GM18519 (cell line): ENCODE data around the gene PLEKHN1.
"Not testable (repeated sequence)": the region's sequence is repeated elsewhere in the genome, so short reads cannot be mapped to it uniquely, and the experiment has no call there.

Source experiments
- ATAC-seq: cut with Tn5 transposase; IDR thresholded peaks from one replicate; pipeline ENCODE4 v1.9.1; 2021; ENCODE audit warnings: mild to moderate bottlenecking, moderate library complexity; ENCODE audit not compliant: unreplicated experiment, low FRiP score

PLEKHN1 gene

DNA sequence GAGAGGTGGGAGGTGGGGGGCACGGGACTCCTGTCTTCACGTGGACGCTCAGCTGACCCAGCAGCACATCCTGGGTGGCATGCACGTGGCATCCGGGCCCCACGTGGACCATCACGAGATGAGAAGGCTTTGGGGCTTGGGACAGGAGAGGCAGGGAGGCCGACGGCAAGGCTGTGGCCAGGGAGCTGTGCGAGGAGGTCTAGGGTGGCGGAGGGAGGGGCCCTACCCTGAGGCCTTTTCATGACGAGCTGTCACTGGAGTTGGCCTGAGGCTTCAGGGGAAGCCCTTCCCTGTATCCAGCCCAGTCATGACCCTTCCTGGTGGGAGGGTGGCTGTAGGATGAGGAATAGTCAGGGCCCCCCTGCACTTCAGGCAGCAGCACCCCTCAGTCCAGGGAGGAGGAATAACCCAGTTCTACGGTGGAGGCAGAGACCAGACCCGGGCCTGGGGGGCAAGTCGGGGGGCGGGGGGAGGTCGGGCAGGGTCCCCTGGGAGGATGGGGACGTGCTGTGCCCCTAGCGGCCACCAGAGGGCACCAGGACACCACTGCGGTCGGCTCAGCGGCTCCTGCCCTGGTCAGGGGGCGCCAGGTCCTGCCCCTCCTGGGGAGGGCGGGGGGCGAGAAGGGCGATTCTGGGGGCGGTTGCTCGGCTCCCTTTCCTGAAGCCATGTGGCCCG lies 17.7 kb downstream of the PLEKHN1 start:
- ATAC-seq: no peak

DNA sequence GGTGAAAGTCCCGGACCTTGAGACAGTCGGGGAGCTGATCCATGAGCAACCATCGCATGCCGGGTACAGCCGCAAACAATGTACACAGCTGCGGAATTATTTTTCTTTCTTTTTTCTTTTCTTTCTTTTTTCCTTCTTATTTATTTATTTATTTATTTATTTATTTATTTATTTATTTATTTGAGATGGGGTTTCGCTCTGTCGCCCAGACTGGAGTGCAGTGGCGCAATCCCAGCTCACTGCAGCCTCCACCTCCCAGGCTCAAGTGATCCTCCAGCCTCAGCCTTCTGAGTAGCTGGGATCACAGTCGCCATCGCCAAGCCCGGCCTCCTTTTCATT lies 18.2 kb downstream of the PLEKHN1 start:
- no peak for ATAC-seq

DNA sequence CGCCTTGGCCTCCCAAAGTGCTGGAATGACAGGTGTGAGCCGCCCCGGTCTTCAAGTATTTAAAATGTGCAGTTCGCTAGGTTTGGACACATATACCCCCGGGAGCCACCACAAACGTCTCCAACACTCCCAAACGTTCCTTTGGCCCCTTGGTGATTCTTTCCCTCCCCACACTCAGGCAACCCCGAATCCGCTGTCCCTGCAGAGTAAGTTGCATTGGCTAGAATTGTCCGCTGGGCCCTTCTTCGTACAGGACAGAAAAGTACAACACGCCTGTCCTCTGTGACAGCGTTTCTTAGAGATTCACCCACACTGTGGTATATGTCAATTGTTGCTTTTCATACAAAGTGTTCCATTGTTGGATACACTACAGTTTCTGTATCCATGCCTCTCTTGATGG lies 18.8 kb downstream of the PLEKHN1 start:
- no peak for ATAC-seq

DNA sequence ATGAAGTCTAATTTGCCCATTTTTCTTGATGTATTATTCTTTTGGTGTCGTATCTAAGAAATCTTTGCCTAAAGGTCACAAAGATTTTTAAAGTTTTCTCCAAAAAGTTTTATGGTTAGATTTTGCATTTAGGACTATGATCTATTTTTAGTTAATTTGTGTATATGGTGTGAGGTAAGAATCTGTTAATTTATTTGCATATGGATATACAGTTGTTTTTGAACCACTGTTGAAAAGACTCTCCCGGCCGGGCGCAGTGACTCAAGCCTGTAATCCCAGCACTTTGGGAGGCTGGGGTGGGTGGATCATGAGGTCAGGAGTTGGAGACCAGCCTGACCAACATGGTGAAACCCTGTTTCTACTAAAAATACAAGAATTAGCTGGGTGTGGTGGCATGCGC lies 21.8 kb downstream of the PLEKHN1 start:
- ATAC-seq: not testable (repeated sequence)

DNA sequence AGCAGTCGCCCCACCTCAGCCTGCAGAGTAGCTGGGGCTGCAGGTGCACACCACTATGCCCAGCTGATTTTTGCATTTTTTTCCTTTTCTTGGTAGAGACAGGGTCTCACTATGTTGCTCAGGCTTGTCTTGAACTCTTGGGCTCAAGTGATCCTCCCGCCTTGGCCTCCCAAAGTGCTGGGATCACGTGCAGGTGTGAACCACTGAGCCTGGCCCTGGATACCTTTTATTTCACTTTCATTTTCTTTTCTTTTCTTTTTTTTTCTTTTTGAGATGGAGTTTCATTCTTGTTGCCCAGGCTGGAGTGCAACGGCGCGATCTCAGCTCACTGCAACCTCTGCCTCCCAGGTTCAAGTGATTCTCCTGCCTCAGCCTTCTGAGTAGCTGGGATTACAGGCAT lies 25.0 kb downstream of the PLEKHN1 start:
- ATAC-seq: not testable (repeated sequence)

DNA sequence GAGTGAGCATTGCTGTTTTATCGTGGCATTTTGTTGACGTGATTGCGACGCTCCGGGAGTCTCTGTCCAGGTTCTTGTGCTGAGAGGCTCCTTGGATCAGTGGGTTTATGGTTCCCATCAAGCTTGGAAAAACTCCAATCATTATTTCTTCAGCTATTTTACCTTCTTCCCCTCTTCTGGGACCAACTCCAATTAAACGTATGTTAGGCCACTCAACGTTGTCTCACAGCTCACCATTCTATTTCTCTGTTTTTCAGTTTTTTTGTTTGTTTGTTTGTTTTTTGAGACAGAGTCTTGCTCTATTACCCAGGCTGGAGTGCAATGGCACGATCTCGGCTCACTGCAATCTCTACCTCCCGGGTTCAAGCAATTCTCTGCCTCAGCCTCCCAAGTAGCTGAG lies 25.6 kb downstream of the PLEKHN1 start:
- no peak for ATAC-seq

DNA sequence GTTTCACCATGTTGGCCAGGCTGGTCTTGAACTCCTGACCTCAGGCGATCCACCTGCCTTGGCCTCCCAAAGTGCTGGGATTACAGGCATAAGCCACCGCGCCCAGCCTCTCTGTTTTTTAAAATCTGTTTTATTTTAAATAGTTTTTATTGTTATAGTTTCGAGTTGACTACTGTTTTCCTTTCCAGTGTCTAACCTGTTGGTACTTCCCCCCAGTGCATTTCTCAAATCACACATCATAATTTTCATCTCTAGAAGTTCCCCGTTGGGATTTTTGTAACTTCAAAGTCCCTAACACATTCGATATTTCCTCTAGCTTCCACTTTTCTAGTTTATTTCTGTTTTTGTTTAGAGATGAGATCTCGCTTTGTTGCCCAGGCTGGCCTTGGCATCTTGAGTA lies 26.1 kb downstream of the PLEKHN1 start:
- ATAC-seq: no peak

DNA sequence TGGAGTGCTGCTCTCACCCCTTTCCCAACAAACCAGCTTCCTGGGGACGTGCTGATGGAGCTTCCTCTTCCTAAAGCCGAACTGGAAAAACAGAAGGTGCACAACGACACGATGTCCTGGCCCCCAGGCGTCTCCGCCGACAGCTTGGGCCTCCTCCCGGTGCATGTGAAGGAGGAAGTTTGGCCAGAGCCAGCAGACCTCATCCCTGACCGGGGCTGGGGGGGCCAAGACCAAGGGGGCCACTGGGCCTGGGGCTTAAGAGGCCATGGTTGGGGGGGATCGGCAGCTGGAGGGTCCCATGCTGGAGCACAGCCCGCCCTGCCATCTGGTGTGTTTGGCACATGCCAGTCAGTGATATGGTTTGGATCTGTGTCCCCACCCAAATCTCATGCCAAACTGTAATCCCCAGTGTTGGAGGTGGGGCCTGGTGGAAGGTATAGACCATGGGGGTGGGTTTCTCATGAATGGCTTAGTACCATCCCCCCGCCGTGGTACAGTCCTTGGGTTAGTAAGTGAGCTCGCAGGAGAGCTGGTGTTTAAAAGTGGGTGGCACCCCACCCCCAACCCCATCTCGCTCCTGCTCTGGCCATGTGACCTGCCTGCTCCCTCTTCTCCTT lies 27.2 kb downstream of the PLEKHN1 start:
- no peak for ATAC-seq

DNA sequence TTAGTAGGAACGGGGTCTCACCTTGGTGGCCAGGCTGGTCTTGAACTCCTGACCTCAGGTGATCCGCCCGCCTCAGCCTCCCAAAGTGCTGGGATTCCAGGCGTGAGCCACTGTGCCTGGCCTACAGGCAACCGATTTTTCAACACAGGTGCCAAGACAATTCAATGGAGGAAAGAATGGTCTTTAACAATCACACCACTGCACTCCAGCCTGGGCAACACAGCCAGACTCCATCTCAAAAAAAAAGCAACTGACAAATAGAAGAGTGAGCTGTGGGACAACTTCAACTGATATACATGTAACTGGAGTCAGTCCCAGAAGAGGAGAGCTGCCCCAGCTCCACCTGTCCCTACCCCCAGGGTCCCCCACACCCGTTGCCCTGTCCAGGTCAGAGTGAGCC lies 28.3 kb downstream of the PLEKHN1 start:
- ATAC-seq: not testable (repeated sequence)

DNA sequence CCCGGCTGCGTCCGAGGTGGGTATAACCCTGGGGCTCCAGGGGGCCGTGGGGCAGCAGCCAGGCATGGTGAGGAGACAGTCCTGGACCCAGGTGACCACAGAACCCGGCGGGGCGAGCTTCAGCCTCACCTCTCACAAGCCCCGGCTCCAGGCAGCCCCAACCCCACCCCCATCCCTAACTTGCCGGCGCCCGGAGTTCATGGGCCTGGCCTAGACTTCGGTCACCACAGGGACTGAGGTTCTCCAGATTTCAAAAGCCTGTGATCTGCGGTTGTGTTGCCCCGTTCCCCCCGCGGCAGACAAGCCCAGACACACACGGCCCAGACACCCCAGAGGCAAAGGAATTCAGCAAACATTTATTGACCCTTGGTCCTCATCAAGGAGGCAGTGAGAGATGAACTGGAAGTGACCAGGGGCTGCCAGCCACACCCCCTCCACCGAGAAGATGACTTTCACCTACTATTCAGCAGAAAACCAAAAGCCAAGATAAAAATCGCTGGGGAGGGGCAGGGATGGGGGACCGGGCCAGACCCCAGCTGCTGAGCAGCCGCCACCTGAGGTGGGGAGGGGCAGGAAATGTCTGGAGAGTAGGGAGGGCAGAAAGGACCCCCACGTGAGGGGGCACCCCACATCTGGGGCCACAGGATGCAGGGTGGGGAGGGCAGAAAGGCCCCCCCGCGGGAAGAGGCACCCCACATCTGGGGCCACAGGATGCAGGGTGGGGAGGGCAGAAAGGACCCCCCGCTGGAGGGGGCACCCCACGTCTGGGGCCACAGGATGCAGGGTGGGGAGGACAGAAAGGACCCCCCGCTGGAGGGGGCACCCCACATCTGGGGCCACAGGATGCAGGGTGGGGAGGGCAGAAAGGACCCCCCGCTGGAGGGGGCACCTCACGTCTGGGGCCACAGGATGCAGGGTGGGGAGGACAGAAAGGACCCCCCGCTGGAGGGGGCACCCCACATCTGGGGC lies 29.7 kb downstream of the PLEKHN1 start:
- ATAC-seq: no peak

DNA sequence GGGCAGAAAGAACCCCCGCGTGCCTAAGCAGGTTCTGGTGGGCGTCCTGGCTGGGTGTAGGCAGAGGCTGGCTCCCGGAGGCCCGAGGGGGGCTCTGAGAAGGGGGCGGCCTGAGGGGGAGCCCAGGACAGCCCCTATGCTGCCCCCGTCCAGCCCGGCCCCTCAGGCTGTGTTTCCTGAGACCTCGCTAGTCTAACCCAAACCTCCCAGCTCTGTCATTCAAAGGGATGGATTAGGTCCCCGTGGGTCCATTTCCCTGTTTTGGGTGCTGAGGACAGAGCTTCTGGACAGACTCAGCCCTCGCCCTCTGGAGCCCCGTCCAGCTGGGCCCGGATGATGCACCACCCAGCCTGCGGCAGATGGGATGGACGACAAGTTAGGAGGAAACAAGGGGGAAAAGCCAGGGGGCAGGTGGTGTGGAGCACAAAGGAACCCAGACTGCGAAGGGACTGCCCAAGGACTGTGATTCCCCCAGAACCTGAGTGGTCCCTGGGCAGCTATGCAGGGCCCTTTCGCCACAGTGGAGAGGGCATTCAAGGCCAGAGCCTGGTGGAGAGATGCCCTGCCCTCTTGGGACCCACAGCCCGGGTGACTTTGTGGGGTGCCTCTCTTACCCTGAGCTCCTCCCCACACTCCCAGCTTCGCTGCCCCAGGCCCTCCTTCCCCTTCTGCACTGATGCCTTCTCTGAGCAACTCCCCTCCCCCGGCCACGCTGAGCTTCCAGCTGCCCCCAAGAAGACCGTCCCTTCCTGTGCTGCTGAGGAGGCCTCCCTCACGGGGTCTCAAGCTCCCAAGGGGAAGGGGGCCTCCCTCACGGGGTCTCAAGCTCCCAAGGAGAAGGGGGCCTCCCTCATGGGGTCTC lies 30.8 kb downstream of the PLEKHN1 start:
- no peak for ATAC-seq

DNA sequence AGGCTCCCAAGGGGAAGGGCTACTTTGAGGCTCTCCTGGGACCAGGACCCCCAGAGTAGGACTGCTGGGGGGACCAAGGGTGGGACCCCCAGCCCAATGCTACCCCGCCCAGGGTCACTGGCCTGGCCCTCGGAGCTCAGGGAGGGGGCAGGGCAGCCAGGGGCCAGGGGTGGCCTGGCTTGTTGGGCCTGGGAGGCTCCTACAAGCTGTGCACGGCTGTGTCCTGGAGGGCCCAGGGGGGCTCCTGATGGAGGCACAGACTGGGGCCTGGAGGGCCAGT lies 31.4 kb downstream of the PLEKHN1 start:
- ATAC-seq: no peak

DNA sequence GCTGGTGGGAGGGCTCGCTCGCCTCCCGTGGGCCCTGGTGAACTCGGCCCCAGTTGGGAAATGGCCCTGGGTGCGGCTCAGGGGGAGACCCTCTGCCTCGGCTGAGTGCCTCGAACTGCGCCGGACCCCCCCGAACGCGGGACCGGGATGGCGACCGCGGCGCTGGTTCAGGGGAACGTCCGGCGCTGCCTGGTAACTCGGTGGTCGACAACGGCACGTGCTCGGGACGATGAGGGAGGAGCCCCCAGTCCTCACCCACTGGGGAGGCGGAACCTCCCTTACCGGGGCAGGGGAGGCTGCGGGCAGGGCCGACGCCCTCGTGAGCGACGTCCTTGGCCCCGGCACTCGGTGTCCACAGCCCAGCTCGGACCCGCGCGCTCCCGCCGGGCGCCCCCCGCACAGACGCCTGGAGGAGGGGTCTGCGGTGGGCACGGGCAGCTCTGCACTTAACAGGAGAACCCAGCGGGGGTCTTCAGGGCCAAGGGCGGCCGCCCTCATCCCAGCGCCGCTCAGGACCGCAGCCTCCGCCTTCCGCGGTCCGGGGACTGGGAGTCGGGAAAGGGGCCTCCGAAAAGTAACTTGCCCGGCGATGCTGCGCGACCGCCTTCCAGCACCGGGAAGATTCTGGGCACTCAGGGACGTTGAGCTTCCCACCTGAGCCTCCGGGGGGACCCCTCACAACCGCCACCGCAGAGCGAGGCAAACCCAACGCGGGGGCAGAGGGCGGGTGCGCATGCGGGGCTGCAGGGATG lies 31.9 kb downstream of the PLEKHN1 start:
- no peak for ATAC-seq

DNA sequence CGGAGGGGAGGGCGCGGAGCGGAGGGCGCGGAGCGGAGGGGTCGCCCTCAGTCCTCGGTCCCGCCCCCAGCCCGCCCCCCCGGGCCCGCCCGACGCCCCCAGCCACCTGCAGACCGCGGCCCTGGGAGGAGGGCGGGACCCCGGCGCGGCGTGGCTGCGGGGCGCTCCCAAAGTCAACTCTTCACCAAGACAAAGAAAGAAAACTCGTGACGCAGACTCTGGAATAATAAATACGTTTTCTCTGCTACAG lies 32.4 kb downstream of the PLEKHN1 start:
- ATAC-seq: no peak

DNA sequence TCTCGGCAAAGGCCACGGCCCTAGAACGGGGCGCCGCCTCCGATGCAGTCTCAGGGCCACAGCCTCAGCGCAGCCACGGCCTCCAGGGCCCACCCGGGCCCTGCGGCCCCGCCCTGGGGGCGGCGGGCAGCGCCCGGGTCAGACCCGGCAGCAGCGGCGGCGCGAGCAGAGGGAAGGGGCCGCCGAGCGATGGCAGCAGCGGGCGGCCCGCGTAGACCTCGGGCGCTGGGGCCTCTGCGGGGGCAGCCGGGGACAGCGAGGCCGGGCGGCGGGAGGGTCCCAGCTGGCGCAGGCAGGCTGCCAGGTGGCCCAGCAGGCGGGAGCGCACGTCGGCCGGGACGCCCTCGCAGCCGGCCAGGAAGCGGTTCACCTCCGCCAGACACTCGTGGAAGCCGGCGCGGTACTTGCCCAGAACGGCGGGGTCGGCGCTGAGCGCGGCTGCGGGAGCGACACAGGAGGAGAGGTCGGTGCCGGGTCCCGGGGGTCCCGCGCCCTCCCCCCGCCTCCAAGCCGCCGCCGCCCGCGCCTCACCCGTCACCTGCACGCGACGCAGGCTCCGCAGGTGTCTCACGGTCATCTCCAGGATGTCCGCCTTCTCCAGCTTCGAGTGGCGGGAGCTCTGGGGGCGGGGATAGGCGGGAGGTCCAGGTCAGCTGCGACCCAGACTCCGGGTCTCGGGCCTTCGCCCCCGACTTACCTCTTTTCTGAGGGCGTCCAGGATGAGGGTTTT lies 32.9 kb downstream of the PLEKHN1 start:
- no peak for ATAC-seq

DNA sequence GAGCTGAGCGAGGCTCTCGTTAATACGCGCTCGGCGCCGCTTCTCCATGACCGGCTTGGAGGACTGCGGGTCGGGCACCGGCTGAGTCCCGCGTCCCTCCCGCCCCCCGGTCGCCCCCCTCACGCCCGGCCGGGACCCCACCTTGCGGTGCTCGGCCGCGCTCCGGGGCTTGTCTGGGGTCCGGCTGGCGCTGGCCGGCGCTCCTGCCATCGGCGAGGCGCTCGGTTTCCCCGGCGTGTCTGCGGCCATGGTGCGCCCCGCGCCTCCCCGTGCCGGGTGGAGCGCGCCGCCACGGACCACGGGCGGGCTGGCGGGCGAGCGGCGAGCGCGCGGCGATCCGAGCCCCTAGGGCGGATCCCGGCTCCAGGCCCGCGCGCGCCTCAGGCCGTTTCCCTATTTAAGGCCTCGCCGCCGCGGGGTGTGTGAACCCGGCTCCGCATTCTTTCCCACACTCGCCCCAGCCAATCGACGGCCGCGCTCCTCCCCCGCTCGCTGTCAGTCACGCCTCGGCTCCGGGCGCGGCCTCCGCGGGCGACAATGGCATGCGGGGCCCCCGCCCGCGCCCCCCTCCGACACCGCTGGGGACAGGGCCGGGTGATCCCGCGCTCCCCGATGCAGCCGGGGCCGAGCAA lies 33.6 kb downstream of the PLEKHN1 start, which contains the start of gene HES4:
HES4 (minus strand) TSS at position 373 of the 632 bp plus-strand sequence; CDS start at position 249, 124 bp downstream.
- no peak for ATAC-seq

DNA sequence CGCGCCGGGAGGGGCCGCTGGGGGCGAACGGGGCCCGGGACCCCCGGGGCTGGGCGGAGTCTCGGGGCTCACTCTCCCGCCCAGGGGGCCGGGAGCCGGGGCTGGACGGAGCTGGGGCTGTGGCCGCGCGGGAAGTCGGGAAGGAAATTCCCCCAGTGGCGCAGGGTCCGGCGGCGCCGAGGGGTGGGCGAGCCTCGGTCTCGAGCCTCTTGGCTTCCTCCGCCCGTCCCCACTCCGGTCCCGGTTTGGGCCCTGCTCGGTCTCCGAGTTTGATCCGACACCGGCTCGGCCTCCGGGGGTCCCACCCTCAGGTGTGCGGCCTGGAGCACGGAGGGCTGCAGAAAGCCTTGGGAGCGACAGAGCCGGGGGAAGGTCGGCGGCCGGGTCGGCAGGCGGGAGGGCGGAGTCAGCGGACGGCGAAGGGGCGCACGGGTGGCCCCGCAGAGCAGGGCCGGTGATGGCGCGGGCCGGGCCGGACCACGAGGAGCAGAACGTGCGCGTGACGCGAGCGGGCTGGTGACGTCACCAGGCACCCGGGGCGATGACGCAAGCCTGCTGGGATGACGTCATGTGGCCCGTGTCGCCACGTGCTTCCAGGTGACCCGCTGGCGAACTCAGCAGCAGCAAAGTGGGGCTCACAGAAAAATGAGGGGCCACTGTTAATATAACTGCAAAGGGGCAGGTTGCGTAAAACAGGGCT lies 34.2 kb downstream of the PLEKHN1 start:
- ATAC-seq: no peak

DNA sequence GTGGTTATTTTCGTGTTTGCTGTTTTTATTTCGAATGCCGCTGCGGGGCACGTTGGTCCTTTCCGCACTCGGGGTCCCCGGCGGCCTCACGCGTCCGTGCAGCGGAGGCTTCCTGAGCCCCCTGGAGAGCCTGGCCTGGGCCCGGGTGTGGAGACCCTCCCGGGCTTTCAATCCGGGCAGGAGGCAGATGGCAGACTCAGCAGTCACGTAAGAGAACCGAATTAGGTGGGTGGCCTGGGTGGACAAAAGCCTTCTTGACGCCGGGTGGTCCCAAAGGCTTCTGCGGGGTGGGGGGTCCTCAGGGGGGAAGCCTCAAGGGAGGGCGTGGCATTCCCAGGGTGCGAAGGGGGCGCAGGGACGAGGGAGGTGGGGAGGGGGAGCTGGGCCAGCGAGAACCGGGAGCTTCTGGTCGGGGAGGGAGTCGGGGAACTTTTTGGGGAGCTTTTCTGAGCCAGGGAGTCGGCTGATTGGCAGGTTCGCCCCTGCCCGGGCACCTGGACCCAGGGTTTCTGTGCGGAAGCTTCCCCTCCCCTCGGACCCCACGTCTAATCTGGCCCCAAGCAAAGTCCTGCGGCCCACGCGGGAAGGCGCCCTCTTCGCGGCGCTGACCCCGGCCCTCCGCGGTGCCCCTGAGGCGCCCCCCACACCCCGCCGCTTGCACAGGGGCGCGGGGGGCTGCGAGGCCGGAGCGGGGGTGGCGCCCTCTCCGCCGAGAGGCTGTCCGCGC lies 34.9 kb downstream of the PLEKHN1 start:
- no peak for ATAC-seq
